ENCODE results near the gene COL13A1. TPM values are rescaled to one million over a fixed set of nuclear protein-coding genes. Genes with fewer than 3 reads are reported as not detected.

Gene COL13A1
- polyA plus RNA-seq, 4 donors: 6.9 to 33.9 (median 20.5) TPM

DNA sequence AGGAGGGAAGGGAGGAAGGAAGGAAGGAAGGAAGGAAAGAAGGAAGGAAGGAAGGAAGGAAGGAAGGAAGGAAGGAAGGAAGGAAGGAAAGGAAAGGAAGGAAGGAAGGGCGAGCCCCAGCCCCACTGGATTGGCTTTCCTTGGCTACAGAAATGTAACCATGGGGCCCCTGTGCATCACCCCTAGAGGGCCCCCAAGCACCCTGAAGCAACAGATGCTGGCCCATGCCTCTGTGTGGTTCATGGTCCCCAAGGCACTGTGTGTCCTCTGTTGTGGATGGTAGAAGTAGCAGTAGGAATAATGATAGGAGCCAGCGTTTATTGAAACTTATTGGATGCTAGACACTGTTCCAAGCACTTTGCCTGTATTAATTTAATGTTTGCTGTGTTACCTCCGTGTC lies 134.4 kb downstream of the COL13A1 start:
- no peak for DNase-seq (ENCODE audit: low read depth in 4 of 4, low spot score in 3 of 4)

DNA sequence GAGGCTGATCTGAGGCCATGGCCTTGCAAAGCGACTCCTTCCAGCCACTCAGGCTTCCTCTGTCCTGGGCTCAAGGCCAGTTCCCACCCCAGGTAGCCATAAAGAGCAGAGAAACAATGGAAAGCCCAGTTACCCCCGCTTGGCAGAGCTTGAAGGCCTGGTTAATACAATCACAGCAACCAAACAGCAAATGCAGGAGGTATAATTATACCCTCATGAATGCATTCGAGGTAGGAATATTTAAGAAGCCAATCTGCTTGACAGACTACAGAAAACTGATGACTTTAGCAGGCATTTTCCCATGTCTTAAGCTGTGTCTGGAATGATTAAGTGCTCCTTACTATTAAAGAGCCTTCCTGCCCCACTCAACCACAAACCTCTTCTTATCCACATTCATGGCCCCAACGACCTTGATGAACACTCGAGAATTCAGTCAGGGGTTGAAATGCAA lies 136.9 kb downstream of the COL13A1 start:
- DNase-seq (ENCODE audit: low read depth in 4 of 4, low spot score in 3 of 4): no peak

DNA sequence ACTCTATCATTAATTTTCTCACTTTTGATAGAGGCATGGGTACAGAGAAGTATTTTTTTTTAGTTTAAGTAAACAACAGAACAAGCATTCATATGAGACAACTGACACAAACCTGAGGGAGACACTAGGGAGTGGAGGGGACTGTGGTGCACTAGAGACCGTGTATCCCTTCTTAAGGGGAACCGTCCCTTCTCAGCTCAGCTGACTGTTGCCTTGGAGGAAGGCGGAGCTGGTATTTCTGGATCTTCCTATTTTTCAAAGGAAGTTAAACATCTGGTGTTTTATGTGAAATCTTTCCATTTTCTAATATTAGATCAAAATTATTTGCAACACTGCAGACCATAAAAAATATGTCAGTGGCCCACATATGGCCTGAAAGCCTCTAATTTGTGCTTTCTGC lies 137.4 kb downstream of the COL13A1 start:
- no peak for DNase-seq (ENCODE audit: low read depth in 4 of 4, low spot score in 3 of 4)

DNA sequence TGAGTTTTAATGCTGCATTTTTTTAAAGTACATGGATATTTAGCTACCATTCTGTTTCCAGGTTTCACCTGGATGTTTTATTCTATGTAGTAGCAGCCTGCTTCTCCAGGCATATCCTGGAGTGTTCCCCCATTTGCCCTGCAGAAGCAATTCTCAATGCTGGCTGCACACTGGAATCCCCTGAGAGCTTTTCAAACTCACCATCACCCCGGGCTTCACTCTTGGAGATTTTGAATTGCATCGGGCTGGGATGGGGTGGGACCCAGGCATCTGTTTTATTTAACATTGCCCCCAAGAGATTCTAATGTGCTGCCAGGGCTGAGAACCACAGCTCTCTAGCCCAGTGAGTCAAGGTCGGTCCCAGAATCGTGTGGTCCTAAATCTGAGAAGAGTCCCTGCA lies 137.8 kb downstream of the COL13A1 start:
- DNase-seq (ENCODE audit: low read depth in 4 of 4, low spot score in 3 of 4): no peak

DNA sequence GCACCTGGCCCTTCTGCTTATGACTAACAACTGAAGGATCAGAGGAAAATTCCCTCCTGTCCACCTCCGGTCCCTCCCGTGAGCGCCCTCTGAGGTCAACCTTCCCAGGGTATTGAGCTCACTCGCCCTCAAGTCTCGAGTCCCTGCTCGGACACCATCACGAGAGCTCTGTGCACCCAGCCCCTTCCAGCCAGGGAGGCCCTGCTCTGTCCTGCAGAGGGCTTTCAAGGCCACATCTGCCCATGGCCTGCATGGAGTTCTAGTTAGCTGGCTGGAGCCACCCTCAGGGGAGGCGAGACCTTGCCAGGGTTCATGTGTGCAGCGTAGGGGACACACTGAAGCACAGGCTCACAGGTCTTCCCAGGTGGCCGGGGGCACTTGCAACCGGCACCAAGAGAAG lies 140.0 kb downstream of the COL13A1 start:
- DNase-seq (ENCODE audit: low read depth in 4 of 4, low spot score in 3 of 4): no peak

DNA sequence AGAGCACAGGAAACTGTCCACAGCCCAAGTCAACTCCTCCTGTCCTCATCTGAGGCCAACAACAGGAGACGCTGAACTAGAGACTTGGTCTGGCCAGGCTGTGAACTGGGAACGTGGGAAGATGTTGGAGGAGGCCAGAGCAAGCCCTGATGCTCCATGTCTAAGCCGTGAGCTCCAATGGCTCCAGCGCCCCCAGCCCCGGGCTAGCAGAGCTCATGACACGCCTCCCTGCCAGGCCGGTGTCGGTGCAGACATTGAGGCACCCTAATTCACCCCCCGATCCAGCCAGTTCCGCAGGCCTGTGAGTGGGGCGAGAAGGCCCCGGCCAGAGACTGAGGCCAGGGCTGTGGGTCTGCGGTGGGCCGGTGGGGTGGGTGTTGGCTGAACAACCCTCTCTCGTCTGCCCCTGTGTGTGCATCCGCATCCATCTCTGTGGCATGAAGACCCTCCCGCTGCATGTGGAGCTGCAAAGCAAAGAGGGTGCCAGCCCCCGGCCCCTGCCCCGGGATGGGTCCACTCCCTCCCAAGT lies 141.7 kb downstream of the COL13A1 start:
- no peak for DNase-seq (ENCODE audit: low read depth in 4 of 4, low spot score in 3 of 4)

DNA sequence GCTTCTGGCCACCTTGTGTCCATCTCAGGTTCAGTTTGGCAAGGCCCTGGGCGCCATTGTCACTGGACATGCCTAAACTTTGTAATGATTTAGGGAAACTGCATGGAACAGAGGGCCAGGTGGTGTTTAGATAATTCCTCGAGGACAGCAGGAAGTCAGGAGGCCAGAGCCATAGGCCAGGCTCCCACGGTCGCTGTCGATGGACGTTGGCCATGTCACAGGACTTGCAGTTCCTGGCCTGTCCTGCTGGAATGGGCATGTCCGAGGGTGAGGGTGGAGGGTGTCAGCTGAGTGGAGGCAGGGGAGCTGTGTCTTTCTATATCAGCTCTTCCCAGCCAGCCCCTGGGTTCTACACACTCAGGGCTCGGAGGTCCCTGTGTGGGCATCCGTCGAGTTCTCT lies 143.1 kb downstream of the COL13A1 start:
- no peak for DNase-seq (ENCODE audit: low read depth in 4 of 4, low spot score in 3 of 4)

DNA sequence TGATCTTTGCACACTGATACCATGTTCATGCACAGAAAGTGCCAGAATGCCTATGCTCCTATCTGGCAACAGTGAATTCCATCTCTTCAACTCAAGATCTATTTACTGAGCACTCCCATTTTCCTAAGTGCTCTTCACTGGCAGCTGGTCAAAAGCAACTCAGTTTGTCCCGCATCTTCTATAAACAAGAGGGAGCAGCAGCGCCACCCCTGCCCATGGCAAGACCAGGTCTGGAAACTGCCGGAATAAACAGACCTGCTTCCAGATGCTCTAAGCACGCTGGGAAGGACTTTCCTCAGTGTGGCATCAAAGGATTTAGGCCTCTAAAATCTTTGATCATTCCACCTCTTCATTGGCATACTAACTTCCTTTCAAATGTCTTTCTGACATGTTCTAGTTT lies 146.6 kb downstream of the COL13A1 start:
- DNase-seq (ENCODE audit: low read depth in 4 of 4, low spot score in 3 of 4): no peak

DNA sequence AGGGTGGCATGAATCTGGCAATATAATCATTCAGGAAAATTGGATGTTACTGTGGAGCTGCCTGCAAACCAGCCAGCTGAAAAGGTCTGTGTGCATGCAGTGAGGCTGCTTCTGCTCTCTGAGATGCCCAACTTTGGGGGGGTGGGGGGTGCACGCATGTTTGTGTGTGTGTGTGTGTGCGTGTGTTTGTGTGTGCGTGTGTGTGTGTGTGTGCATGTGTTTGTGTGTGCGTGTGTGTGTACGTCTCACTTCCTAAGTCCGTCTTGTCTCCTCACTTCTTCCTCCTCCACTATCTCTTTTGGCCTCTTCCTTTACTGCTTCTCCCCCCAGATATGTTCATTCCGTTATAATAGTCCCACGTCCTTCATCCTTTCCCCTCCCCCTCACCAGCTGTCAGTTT lies 148.1 kb downstream of the COL13A1 start:
- no peak for DNase-seq (ENCODE audit: low read depth in 4 of 4, low spot score in 3 of 4)

DNA sequence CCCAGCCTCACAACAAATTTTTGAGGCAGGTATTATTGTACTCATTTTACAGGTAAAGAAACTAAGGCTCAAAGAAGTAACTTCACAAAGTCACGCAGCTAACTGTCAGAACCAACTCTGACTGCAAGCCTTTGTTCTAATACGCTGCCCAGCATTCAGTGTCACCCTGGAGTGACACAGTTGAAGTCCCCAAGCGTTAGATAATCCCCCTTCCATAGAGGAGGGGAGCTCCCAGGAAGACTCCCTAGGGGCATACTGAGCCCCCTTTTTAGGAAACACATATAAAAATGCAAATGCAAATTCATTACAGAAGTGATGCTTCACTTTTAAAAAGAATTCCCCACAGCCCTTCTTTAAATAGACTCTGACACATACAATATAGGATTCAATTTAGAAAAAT lies 150.0 kb downstream of the COL13A1 start:
- no peak for DNase-seq (ENCODE audit: low read depth in 4 of 4, low spot score in 3 of 4)

DNA sequence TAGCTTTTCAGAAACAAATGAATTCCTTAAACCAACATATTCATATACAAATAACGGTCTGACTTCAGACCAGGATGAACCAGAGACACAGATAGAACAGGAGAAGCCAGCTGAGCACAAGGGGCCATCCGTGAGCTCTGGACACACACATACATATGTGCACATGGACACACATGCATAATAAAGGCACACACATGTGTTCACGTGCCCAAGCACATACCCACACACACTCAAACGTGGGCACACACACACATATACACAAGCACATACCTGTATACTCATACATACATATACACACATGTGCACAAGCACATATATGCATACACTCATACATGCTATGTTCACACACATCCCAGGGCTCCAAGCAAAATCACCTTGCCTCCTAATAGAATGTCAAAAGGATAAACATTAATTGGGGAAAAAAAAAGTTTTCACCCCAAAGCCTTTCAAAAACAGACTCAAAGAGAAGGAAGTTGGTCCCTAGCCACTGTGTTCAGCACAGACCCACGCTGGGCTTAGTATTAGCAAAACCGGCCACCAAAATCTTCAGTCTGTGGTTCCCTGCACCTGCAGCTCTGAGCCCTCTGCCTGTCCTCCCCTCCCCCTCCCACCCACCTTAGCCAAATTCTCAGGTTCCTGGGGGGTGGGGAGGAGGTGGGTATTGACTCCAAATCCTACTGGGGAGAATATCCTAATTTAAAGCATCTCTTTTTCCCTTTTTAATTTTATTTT lies 150.5 kb downstream of the COL13A1 start:
- no peak for DNase-seq (ENCODE audit: low read depth in 4 of 4, low spot score in 3 of 4)

DNA sequence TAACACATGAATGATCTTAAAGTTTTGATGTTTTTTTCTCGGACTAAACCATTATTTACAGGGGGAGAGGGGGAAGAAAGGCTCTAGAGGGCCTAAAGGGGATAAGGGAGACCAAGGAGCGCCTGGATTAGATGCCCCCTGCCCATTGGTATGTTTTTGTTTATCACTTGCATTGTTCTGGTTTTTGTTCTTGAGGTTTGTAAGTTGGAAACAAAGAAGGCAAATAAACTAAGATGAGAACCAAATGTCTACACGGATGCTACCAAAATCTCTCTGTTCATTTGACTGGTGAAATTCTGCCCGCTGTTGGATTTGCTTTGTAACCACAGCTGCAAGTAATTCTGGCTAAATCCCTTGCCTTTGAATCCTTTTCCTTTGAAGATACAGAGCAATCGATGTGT lies 151.1 kb downstream of the COL13A1 start:
- no peak for DNase-seq (ENCODE audit: low read depth in 4 of 4, low spot score in 3 of 4)

DNA sequence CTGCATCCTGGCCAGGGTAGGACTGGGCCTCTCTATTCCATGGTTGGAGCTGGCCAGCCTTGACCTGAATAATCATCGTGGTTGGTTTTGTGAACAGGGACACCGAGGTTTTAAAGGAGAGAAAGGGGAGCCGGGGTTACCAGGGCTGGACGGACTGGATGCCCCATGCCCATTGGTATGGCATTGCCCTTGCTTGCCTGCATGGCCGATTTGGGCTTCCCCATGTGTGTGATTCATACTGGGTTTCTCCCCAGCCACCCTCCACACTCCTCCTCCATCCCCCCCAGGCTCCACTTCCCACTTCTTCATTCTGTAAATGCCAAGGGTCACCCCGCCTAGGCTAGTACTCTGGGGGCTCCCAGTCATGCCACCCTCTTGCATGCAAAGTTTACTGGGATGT lies 152.1 kb downstream of the COL13A1 start:
- no peak for DNase-seq (ENCODE audit: low read depth in 4 of 4, low spot score in 3 of 4)

DNA sequence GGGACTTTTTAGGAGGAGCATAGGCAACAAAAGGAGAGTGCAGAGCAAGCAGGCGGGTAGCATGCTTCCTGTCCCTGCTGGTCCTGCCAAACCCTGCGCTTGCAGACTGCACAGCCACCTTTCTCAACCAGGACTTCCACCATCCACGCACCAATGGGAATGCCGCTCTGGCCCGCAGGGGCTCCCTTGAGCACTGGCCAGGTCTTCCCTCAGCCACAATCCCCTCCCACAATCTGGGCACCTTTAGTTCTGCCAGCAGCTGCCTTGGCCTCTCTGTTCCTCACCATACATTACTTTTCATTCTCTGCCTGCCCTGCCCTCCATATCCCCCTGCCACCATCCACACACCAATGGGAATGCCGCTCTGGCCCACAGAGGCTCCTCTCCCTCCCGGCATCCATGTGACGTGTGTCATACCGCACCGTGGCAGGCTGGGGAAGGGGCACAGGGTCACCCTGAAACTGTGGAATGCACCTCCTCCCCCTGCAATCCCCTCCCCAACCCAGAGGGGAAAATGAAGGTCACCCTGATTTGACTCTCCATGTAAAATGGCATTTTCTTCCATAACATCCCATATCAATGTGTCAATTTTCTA lies 153.6 kb downstream of the COL13A1 start:
- DNase-seq (ENCODE audit: low read depth in 4 of 4, low spot score in 3 of 4): no peak

DNA sequence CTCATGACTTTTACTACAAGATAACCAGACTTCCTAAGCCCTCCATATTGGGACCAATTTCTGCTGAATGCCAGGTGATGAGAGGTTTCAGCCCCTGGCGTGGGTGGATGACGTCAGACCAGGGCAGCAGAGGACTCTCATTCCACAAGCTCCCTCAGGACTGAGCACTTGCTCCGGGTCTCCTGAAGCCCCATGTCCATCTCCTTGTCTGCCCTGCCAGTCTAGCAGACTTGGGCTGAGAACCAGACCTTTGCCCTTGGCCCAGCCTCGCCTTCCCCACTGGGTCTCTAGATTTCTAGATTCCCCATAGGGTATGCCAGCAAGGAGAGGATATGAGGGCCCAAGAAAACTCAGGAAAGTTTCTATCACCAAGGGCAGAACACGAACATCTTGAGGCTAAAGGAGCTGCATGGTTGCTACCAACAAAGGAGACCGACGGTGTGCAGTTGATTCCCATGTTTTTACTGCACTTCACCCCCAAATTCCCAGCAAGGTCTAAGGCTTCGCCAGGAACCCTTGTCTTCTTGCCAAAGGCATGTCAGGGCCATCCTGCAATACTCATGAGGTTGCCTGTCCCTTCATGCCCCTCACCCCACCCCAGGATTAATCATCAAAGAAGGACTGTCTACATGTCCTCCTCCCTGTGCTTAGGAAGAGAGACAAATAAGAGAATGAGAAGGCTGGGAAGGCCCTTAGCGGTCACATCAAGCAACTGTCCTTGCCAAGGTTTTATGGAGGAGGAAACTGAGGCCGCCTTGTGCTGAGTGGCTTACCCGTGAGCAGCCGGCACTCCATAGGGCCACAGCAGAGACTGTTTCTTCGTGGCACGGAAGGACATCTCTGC lies 154.4 kb downstream of the COL13A1 start:
- no peak for DNase-seq (ENCODE audit: low read depth in 4 of 4, low spot score in 3 of 4)

DNA sequence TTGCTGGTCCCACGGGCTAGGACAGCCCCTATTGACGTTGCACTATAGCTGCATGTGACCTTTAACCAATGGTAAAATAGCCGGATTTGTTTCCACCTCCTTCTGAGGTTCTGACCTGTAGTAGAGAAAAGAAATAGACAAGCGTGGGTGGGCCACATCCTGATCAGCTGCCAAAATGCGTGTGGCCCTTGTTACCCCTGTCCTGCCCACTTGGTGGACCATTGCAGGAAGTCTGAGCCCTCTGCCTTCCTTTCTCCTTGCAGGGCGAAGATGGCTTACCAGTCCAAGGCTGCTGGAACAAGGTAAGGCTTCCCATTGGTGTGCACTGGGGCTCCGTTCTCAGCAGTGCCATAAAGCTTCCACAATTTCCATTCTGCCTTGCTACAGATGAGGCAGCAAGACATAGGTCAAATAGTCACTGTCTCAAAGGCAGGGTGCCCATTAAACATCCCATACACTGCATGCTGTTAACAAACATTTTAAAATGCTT lies 155.1 kb downstream of the COL13A1 start:
- DNase-seq (ENCODE audit: low read depth in 4 of 4, low spot score in 3 of 4): no peak

DNA sequence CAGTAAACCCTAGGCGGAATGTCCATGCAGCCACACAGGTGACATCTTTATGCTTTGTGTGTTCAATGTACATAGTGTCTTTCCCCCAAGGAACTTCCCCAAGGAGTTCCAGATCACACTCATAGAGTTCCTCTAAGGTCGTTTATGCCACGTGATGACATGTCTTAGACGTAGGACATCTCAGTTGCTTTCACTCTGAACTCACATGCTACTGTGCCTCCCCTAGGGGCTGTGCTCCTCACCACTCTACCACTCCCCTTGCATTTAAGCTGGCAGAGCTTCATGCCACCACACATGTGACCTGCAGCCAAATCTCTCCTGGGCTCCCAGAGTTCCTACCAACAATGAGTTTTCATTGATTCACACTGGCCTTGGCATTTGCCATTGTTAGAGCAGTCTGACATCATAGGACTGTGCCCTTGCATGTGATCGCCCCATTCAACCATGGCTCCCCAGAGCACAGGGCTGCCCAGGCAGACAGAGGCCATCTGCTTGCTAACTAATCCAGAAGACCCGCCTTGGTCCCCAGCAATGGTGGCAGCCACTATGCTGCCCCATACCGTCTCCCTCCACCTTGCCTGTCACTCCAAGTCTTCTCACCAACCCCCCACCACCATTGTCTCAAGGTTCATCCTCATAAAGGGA lies 155.7 kb downstream of the COL13A1 start:
- DNase-seq (ENCODE audit: low read depth in 4 of 4, low spot score in 3 of 4): no peak

DNA sequence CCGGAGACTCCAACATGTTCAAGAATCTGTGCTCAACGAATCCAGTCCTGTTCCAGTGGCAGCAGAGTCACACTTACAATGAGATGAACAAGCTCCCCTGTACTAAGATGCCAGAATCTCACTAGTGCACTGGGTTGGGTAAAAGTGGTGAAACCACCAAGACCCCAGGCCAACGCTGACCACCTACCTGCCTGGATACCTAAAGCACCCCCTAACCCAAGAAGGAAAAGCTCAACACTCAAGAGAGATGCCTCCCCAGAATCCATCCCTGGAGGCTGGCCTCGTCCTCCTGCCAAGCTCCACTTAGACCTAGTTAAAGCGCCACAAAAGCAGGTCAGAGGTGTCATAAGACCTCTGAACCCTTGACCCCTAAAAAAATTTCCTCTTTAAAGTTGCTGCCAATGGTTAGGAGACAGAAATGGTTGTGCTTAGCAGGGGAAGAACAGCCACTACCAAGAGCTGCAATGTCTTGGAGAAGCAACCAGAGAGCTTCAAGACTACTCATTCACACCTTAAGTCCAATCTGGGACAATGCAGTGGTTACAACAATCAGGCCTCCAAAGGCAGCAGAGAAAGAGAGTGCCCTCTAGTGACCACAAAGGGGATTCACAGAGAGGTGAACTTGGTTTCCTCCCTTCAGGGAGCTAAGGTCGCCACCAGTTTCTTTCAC lies 156.3 kb downstream of the COL13A1 start:
- no peak for DNase-seq (ENCODE audit: low read depth in 4 of 4, low spot score in 3 of 4)

DNA sequence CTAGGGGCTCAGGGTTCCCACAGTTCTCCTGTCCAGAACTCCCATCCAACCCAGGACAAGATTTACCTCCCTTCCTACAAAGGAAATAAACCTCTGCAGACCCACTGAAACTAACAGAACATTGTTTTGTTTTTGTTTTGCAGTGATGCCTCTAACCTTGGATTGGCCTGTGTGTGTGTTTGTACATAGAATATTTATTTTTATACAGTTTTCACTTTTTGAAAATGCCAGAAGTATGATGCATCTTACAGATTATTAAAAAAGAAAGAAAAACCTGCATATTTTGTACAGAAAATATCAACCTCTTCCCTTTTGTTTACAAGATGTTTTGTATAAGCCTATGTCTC lies 156.8 kb downstream of the COL13A1 start:
- DNase-seq (ENCODE audit: low read depth in 4 of 4, low spot score in 3 of 4): no peak

DNA sequence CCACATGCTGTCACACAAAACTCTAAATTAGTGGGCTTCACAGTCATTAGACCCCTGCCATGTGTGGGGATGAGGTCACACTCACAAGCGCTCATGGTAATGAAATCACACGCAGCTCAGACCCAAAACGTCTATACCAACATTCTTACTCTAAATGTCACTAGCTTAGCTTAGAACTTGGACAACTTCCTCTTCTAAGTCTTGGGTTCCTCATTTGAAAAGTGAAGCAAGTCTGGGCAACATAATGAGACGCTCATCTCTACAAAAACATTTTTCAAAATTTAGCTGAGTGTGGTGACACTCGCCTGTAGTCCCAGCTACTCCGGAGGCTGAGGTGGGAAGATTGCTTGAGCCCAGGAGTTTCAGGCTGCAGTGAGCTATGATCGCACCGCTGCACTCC lies 158.2 kb downstream of the COL13A1 start:
- no peak for DNase-seq (ENCODE audit: low read depth in 4 of 4, low spot score in 3 of 4)
